Mucosa of rectum (tissue), 2 donors: ENCODE data around the gene PRL.

ENCODE experiments used
- H3K27ac ChIP-seq, 2 donors: one replicate each; pipeline ENCODE4 v1.7.0; 2013; ENCODE audit warnings: inconsistent platforms in 2 of 2, low read depth in 2 of 2, low read length in 2 of 2
- H3K27me3 ChIP-seq, 2 donors: one replicate each; pipeline ENCODE4 v1.7.0; 2013; ENCODE audit warnings: low read length in 2 of 2; ENCODE audit not compliant: control insufficient read depth in 2 of 2, insufficient read depth in 2 of 2
- H3K36me3 ChIP-seq, 2 donors: one replicate each; pipeline ENCODE4 v1.7.0; 2013; ENCODE audit warnings: low read length in 2 of 2; ENCODE audit not compliant: control insufficient read depth in 2 of 2, insufficient read depth in 2 of 2
- H3K4me1 ChIP-seq, 2 donors: one replicate each; pipeline ENCODE4 v1.7.0; 2013; ENCODE audit warnings: low read length in 2 of 2, mild to moderate bottlenecking in 1 of 2; ENCODE audit not compliant: control insufficient read depth in 2 of 2, insufficient read depth in 2 of 2
- H3K4me3 ChIP-seq, 2 donors: one replicate each; pipeline ENCODE4 v1.7.0; 2013; ENCODE audit warnings: low read length in 2 of 2
- H3K9ac ChIP-seq, 2 donors: one replicate each; pipeline ENCODE4 v1.7.0; 2013; ENCODE audit warnings: low read length in 2 of 2, low read depth in 1 of 2, mild to moderate bottlenecking in 1 of 2
- H3K9me3 ChIP-seq, 2 donors: one replicate each; pipeline ENCODE4 v1.7.0; 2013; ENCODE audit warnings: low read length in 2 of 2; ENCODE audit not compliant: control insufficient read depth in 2 of 2
- donor health status: healthy.
- donor health status: Normal muscosa, but diverticular disease.

PRL gene

GRCh38 chr6:22323848-22324247 is 27.0 kb upstream of the PRL start:
- Histone ChIP-seq H3K27ac (no peak overlapping the region), H3K4me3 (no peak overlapping the region), H3K4me1 (no peaks in the 10 kb centered on the region), H3K27me3 (no peaks in the 10 kb centered on the region), H3K9ac (no peak overlapping the region), H3K9me3 (no peaks in the 10 kb centered on the region), H3K36me3 (no peaks in the 10 kb centered on the region)

DNA sequence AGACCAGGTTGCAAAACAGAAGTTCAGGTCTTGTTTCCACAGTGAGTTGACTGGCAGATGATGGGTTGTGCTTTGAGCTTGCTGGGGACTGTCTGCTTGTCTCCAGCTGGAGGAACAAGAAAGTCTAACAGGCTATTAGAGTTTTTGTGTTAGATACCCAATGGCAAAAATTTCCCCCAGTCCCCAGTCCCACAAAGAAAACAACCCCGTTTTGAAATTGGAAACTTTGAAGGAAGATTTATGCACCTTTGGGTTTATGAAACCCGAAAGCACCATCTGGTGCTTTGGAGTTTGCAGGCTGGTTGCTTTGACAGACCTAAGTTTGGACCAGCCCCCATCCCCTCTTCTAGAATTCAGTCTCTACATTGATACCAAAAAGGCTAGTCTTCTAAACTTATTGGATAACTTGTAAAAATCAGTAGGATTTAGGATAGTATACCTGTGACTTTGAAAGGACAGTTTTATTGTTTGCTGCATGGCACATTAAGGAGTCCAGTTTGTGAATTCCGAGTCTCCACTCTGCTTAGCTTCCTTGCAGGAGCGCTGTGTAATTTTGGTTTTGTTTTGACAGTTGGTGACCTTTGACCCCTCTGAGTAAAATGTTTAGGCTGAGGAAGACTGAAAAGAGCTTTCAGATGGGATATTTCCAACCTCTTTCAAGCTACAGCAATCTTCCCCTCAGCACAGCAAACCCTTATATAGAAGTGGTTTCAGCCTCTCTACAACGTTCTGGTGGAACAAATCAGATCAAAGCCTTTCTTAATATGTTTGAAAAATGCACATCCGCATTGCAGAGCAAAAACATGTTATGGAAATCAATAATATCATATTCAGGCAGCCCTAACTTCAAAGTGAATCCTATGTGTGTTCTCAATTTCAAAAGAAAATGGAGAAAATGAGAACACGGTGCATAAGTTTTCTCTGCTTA is 25.5 kb upstream of the PRL start:
- H3K4me3 ChIP-seq: no peak overlapping the region
- no peaks in the 10 kb centered on the region for H3K9me3 ChIP-seq
- no peak overlapping the region for H3K27ac ChIP-seq
- no peaks in the 10 kb centered on the region for H3K36me3 ChIP-seq
- H3K4me1 ChIP-seq: no peaks in the 10 kb centered on the region
- H3K9ac ChIP-seq: no peak overlapping the region
- H3K27me3 ChIP-seq: no peaks in the 10 kb centered on the region

DNA sequence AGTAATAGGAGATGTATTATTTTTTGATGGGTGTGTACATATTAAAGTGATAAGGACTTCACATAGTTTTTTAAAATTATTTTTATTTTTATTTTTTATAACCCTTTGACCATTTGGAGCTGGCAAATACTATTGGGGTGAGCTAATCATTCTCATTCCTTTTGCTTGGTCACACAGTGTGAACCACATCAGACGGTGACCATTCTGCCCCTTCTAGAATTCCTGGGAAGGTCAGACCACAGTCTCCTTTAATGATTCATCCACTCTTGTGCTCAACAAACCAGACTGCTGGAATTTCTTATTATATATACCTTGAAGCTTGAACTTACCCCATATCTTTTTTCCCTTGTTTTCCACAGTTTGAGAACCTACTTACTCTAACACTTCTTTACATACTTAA is 23.9 kb upstream of the PRL start:
- H3K4me3 ChIP-seq: no peak overlapping the region
- H3K4me1 ChIP-seq: no peaks in the 10 kb centered on the region
- H3K36me3 ChIP-seq: no peaks in the 10 kb centered on the region
- H3K27me3 ChIP-seq: no peaks in the 10 kb centered on the region
- no peak overlapping the region for H3K27ac ChIP-seq
- H3K9ac ChIP-seq: no peak overlapping the region
- H3K9me3 ChIP-seq: no peaks in the 10 kb centered on the region

DNA sequence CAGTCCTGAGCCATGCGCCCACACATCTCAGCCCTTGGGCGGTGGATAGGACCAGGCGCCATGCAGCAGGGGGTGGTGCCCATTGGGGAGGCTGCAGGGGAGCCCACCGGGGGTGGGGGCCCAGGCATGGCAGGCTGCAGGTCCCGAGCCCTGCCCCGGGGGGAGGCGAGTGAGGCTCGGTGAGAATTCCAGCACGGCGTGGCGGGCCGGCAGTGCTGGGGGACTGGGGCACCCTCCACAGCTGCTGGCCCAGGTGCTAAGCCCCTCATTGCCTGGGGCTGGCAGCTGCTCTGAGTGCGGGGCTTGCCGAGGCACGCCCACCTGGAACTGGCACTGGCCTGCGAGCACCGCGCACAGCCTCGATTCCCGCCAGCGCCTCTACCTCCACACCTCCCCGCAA is 21.6 kb upstream of the PRL start:
- H3K4me1 ChIP-seq: no peaks in the 10 kb centered on the region
- no peak overlapping the region for H3K4me3 ChIP-seq
- H3K27ac ChIP-seq: no peak overlapping the region
- H3K9me3 ChIP-seq: no peaks in the 10 kb centered on the region
- no peaks in the 10 kb centered on the region for H3K27me3 ChIP-seq
- H3K36me3 ChIP-seq: no peaks in the 10 kb centered on the region
- no peak overlapping the region for H3K9ac ChIP-seq

DNA sequence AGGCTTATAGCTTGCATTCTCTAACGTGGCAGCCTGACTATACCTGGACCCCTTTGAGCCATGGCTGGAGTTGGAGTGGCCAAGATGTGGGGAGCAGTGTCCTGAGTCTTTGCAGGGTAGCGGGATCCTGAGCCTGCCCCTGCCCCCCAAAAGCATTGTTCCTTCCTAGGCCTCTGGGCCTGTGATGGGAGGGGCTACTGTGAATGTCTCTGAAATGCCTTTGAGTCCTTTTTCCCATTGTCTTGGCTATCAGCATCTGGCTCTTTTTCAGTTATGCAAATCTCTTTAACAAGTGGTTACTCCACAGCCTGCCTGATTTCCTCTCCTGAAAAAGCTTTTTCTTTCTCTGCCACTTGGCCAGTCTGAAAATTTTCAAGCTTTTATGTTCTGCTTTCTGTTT is 17.0 kb upstream of the PRL start:
- H3K4me3 ChIP-seq: no peak overlapping the region
- H3K36me3 ChIP-seq: no peaks in the 10 kb centered on the region
- H3K9me3 ChIP-seq: no peaks in the 10 kb centered on the region
- no peak overlapping the region for H3K9ac ChIP-seq
- H3K27ac ChIP-seq: no peak overlapping the region
- H3K27me3 ChIP-seq: no peaks in the 10 kb centered on the region
- H3K4me1 ChIP-seq: no peaks in the 10 kb centered on the region

DNA sequence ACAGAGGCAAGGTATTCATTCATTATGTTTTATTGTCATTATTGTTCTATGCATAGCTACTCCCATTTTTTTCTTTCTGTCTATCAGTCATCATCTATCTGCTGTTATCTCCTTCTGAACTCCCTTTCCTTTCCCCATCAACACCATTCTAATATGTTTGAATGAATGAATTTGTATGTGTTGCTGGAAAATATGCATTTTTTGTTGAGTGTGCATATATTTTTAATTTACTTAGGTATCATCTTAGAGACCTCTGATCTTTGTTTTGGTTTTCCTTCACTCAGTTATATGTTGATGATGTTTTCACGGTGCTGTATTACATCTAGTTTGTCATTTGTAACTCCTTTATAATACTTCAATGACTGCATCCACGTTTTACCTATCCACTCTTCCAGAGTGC is 12.1 kb upstream of the PRL start:
- H3K36me3 ChIP-seq: no peaks in the 10 kb centered on the region
- H3K4me3 ChIP-seq: no peak overlapping the region
- no peaks in the 10 kb centered on the region for H3K4me1 ChIP-seq
- no peaks in the 10 kb centered on the region for H3K27me3 ChIP-seq
- no peak overlapping the region for H3K9ac ChIP-seq
- H3K27ac ChIP-seq: no peak overlapping the region
- H3K9me3 ChIP-seq: no peaks in the 10 kb centered on the region

DNA sequence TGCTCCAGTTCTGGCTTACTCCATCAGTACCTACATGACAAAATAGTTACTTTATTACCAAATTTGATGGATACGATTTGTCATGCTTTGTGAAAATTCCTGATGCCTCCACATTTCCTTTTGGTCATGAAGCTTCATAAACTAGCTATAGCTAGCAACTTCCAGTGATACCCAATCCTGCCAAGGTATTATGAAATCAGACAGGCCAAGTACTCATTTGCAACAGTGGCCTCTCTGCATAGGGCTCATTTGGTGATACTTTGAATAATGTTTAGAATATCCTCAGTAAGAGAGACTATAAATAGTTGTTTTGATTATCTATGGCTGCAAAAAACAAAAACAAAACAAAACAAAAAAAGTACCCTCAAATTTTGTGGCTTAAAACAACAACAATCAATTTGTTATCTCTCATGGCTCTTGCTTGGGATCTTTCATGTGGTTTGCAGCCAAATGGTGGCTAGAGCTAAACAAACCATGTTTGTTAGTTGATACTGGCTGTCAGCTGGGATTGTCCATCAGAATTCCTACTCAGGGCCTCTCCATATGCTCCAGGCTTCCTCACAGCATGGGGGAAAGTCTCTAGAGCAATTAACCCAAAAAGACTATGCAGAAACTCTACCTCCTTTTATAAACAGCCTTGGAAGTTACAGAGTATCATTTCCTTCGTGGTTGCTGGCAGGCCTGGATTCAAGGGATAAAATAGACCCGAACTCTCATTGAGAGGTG is 10.1 kb upstream of the PRL start:
- Histone ChIP-seq H3K27me3 (no peaks in the 10 kb centered on the region), H3K27ac (no peak overlapping the region), H3K4me3 (no peak overlapping the region), H3K9ac (no peak overlapping the region), H3K9me3 (no peaks in the 10 kb centered on the region), H3K36me3 (no peaks in the 10 kb centered on the region), H3K4me1 (no peaks in the 10 kb centered on the region)

DNA sequence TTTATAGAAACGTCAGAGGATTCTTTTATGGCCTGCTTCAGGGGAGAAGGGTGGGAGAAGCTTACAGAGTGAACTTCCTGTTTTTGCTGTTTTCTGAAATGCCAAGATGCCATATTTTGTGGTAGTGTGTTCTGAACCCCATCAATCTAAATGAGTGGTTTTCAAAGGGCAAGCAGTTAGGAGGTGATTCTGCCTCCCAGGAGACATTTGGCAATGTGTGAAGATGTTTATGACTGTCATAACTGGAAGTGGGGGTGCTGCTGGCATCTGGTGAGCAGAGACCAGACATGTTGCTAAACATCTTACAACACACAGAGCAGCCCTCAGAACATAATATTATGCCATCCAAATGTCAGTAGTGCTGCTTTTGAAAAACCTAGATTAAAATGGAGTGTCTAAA is 6.0 kb upstream of the PRL start:
- H3K9ac ChIP-seq: no peak overlapping the region
- H3K4me1 ChIP-seq: no peaks in the 10 kb centered on the region
- no peaks in the 10 kb centered on the region for H3K27me3 ChIP-seq
- H3K9me3 ChIP-seq: no peaks in the 10 kb centered on the region
- no peak overlapping the region for H3K27ac ChIP-seq
- no peaks in the 10 kb centered on the region for H3K36me3 ChIP-seq
- no peak overlapping the region for H3K4me3 ChIP-seq

GRCh38 chr6:22300273-22300998 is 3.6 kb upstream of the PRL start:
- no peaks in the 10 kb centered on the region for H3K4me1 ChIP-seq
- H3K36me3 ChIP-seq: no peaks in the 10 kb centered on the region
- no peak overlapping the region for H3K9ac ChIP-seq
- H3K27ac ChIP-seq: no peak overlapping the region
- H3K9me3 ChIP-seq: no peaks in the 10 kb centered on the region
- H3K27me3 ChIP-seq: no peaks in the 10 kb centered on the region
- no peak overlapping the region for H3K4me3 ChIP-seq

DNA sequence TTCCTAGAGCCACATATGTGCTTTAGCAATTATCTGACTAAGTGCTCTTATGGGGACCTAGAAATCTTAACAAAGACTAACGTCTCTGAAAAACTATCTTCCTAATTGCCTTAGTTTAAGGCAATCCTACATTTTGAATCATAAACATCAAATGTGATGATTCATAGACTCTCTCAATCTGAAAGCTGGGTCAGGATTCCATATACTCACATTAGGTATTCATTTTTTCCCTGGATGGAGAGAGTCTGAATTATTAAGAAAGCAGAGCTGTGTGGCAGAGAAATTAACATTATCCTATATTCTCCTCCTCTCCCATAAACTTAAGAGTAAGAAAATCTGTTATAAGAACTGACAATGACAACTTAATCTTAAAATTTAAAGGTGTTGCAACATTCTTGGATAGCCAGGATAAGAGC is 1.6 kb upstream of the PRL start:
- Histone ChIP-seq H3K27ac (no peak overlapping the region), H3K36me3 (no peaks in the 10 kb centered on the region), H3K4me3 (no peak overlapping the region), H3K4me1 (no peaks in the 10 kb centered on the region), H3K9me3 (no peaks in the 10 kb centered on the region), H3K27me3 (no peaks in the 10 kb centered on the region), H3K9ac (no peak overlapping the region)
